Cardiac septum (tissue), 1 donor: Measurements from ENCODE around the gene SPEF2. TPM values are rescaled to one million over a fixed set of nuclear protein-coding genes. Genes with fewer than 3 reads are reported as not detected.

Experiments
- DNase-seq: peaks from one replicate; pipeline ENCODE4 v3.0.0-alpha.2; 2020; ENCODE audit warnings: low spot score
- intact Hi-C: fragments of 100-400 bp; cut with DNase I; formaldehyde crosslinking; loops from one replicate; pipeline ENCODE4 v1.14.0; 2022
- total RNA-seq: library from RNA; stranded (reverse); fragmentation: NEBNext Ultra II Directional; extraction: Animal tissue kit (Norgen Biotek cat#: 25700); gene quantifications from one replicate; pipeline ENCODE4 v1.2.1, GENCODE V29; 2021
- donor health status: DM: no; HTN: no; CAD: no.

SPEF2 gene
- total RNA-seq, 1 donor from 2014 or later, result 2.2 TPM

GRCh38 chr5:35771839-35772238, 154.2 kb downstream of the SPEF2 start:
- intact Hi-C loops, result no loop called here
- DNase-seq, result no peak

- no peak for DNase-seq
- intact Hi-C loops, result no loop called here
Measured at GRCh38 chr5:35773967-35774366, 156.3 kb downstream of the SPEF2 start.

- intact Hi-C loops, result loop anchor here (2.0 kb wide), 1 partner anchor 150 kb away; no protein-coding TSS in a partner anchor
- no peak for DNase-seq
Measured at GRCh38 chr5:35776757-35777156, 159.1 kb downstream of the SPEF2 start.

- intact Hi-C loops, result loop anchor here (2.0 kb wide), 1 partner anchor 149 kb away; no protein-coding TSS in a partner anchor
- no peak for DNase-seq
Measured at GRCh38 chr5:35777358-35778087, 159.9 kb downstream of the SPEF2 start.

GRCh38 chr5:35778259-35778769, 160.7 kb downstream of the SPEF2 start:
- intact Hi-C loops, result no loop called here
- DNase-seq, result no peak

GRCh38 chr5:35780236-35780635, 162.6 kb downstream of the SPEF2 start:
- intact Hi-C loops, result no loop called here

GRCh38 chr5:35781181-35781790, 163.6 kb downstream of the SPEF2 start:
- no peak for DNase-seq
- intact Hi-C loops, result no loop called here

More at GRCh38 chr5:35780236-35780635, 162.6 kb downstream of the SPEF2 start:
- no peak for DNase-seq

- no peak for DNase-seq
- intact Hi-C loops, result no loop called here
Measured at GRCh38 chr5:35783551-35783950, 165.9 kb downstream of the SPEF2 start.

GRCh38 chr5:35785601-35786085, 168.0 kb downstream of the SPEF2 start:
- intact Hi-C loops, result no loop called here
- no peak for DNase-seq

GRCh38 chr5:35788724-35789123, 171.1 kb downstream of the SPEF2 start:
- intact Hi-C loops, result no loop called here
- no peak for DNase-seq

- intact Hi-C loops, result no loop called here
Measured at GRCh38 chr5:35789732-35790456, 172.2 kb downstream of the SPEF2 start.

GRCh38 chr5:35790457-35790822, 172.8 kb downstream of the SPEF2 start:
- intact Hi-C loops, result no loop called here
- no peak for DNase-seq

More at GRCh38 chr5:35789732-35790456, 172.2 kb downstream of the SPEF2 start:
- no peak for DNase-seq

GRCh38 chr5:35794328-35794619, 176.6 kb downstream of the SPEF2 start:
- intact Hi-C loops, result no loop called here
- DNase-seq, result no peak

- intact Hi-C loops, result no loop called here
- DNase-seq, result no peak
Measured at GRCh38 chr5:35794684-35795375, 177.2 kb downstream of the SPEF2 start.

GRCh38 chr5:35799181-35799580, 181.5 kb downstream of the SPEF2 start:
- no peak for DNase-seq
- intact Hi-C loops, result no loop called here

- intact Hi-C loops, result no loop called here
Measured at GRCh38 chr5:35799753-35800152, 182.1 kb downstream of the SPEF2 start.

GRCh38 chr5:35803191-35803651, 185.6 kb downstream of the SPEF2 start:
- intact Hi-C loops, result no loop called here

More at GRCh38 chr5:35799753-35800152, 182.1 kb downstream of the SPEF2 start:
- DNase-seq, result no peak

GRCh38 chr5:35804201-35804653, 186.6 kb downstream of the SPEF2 start:
- intact Hi-C loops, result no loop called here
- DNase-seq, result no peak

More at GRCh38 chr5:35803191-35803651, 185.6 kb downstream of the SPEF2 start:
- DNase-seq, result no peak

GRCh38 chr5:35804841-35805240, 187.2 kb downstream of the SPEF2 start:
- no peak for DNase-seq
- intact Hi-C loops, result no loop called here
